HL-60 (cell line): ENCODE results near the gene SH3BP4.

ENCODE experiments used
- DNase-seq, 2 experiments: peaks; one replicate each; pipeline ENCODE4 v3.0.0-alpha.2; 2010 to 2020; ENCODE audit warnings: low read depth in 1 of 2, low spot score in 1 of 2
- H3K27ac ChIP-seq: fragments of 250-450 bp; sonication (Bioruptor Pico); replicated peaks from 2 replicates; pipeline ENCODE4 v1.5.1; 2020; ENCODE audit warnings: mild to moderate bottlenecking, moderate library complexity
- H3K27me3 ChIP-seq: fragments of 250-450 bp; sonication (Bioruptor Pico); 2 replicates; pipeline ENCODE4 v1.5.1; 2021; ENCODE audit warnings: mild to moderate bottlenecking, moderate library complexity; ENCODE audit not compliant: insufficient read depth, poor library complexity, severe bottlenecking
- H3K4me3 ChIP-seq: replicated peaks from 2 replicates; pipeline ENCODE4 v1.5.1; 2011; ENCODE audit warnings: mild to moderate bottlenecking, control low read depth, low read length; ENCODE audit not compliant: insufficient read depth
- CTCF ChIP-seq: IDR thresholded peaks from one replicate; pipeline ENCODE4 v1.5.1; 2011; ENCODE audit warnings: low read length, control low read depth, inconsistent platforms; ENCODE audit not compliant: insufficient read depth
- GABPA ChIP-seq: IDR thresholded peaks from 2 replicates; pipeline ENCODE4 v1.6.1; 2012; ENCODE audit warnings: low read depth
- POLR2AphosphoS5 ChIP-seq: IDR thresholded peaks from 2 replicates; pipeline ENCODE4 v1.6.1; 2012; ENCODE audit warnings: low read depth
- REST ChIP-seq: IDR thresholded peaks from 2 replicates; pipeline ENCODE4 v1.6.1; 2012; ENCODE audit warnings: low read depth; ENCODE audit not compliant: insufficient replicate concordance
- SPI1 ChIP-seq: IDR thresholded peaks from 2 replicates; pipeline ENCODE4 v1.6.1; 2012; ENCODE audit warnings: low read depth, mild to moderate bottlenecking, borderline replicate concordance

Gene SH3BP4

GRCh38 chr2:235082578-235083338, 130.9 kb downstream of the SH3BP4 start:
- DNase-seq: no peak
- Histone ChIP-seq H3K4me3 (no peak overlapping the region), H3K27ac (no peak overlapping the region), H3K27me3 (no peaks in the 10 kb centered on the region)
- no peak for TF ChIP-seq CTCF
- TF ChIP-seq SPI1: no peak
- no peak for TF ChIP-seq REST
- TF ChIP-seq POLR2AphosphoS5: no peak
- no peak for TF ChIP-seq GABPA

- TF ChIP-seq GABPA (no peak), CTCF (no peak), POLR2AphosphoS5 (no peak), SPI1 (no peak), REST (no peak)
- Histone ChIP-seq H3K4me3 (no peak overlapping the region), H3K27ac (no peak overlapping the region), H3K27me3 (no peaks in the 10 kb centered on the region)
- no peak for DNase-seq
Measured at GRCh38 chr2:235083822-235084221, 132.0 kb downstream of the SH3BP4 start.

GRCh38 chr2:235084424-235084823, 132.6 kb downstream of the SH3BP4 start:
- DNase-seq: no peak
- Histone ChIP-seq H3K27ac (no peak overlapping the region), H3K27me3 (no peaks in the 10 kb centered on the region), H3K4me3 (no peak overlapping the region)
- TF ChIP-seq GABPA (no peak), REST (no peak), SPI1 (no peak), CTCF (no peak), POLR2AphosphoS5 (no peak)
